GM19395 (cell line): ENCODE measurements around the gene CIBAR2.

Experiments used
- ATAC-seq: cut with Tn5 transposase; IDR thresholded peaks from one replicate; pipeline ENCODE4 v1.9.1; 2021; ENCODE audit warnings: mild to moderate bottlenecking, moderate library complexity; ENCODE audit not compliant: unreplicated experiment

CIBAR2 gene

DNA sequence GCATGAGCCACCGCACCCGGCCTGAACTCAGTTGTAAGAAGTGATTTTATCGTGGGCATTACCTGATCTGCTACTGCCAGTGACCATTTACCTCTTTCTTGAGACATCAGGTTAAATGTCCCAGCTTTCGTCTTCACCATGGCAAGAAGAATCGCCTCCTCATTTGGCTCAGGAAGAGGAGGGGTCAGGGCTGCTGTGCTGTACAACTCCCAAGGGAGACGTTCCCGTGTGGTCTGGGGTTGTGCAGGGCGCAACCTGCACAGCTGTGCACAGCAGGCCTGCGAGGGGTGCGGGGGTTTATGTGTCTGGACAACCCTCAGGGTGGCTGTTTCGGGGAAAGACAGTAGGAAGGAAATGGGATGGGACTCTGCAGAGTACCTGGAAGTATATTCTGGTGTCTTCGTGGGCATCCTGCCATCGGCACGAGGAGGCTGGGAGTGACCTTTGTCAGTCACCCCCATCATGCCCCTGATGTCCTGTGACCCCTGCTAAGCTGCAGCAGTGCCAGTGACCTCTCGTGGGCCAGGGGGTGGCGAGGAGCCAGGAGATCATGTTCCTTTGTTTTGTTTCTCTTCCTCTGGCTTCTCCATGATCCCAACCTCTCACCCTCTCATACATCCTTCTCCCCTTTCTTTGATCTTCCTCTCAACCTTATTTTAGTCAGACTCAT is 27.3 kb downstream of the CIBAR2 start:
- no peak for ATAC-seq

- peak; percentile 54 for ATAC-seq
Measured at GRCh38 chr16:85083051-85083639, 29.1 kb downstream of the CIBAR2 start.

- ATAC-seq, result peak; percentile 52
Measured at GRCh38 chr16:85082173-85083050, 29.9 kb downstream of the CIBAR2 start.

DNA sequence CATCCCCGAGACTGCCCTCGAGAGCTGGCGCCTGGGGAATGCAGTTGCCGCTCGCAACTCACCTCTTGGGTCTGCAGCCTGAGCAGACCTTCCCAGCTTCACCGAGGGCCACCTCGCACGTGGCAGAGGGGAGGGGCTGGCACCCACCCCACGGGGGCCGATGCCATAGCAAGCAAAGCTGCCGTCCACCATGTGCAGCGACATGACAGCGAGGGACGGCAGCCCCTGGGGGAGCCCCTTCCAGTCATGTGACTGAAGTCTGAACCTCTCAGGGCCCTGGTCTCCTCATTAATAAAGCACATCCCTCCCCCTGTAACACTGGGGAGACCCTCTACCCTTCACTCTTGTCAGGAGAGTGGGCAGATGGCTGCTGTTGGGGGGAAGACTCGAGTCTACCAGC is 30.5 kb downstream of the CIBAR2 start:
- ATAC-seq, result no peak

DNA sequence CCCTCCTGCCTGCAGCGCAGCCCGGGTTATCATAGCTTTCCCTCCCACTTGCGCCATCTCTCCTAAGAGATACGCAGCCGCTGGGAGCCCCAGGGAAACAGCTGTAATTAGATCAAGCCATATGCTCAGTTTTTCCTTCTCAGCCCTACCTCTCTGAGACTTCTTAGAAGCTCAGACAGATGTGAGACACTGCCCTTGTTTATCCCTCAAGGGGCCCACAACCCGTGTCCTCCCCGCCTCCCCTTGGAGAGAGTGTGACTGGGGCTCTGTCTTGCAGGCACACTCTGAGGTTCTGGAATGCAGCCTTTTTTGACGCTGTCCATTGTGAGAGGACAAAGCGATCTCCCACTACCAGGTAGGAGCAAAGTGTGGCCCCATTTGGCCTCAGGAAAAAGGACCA is 31.2 kb downstream of the CIBAR2 start:
- no peak for ATAC-seq

DNA sequence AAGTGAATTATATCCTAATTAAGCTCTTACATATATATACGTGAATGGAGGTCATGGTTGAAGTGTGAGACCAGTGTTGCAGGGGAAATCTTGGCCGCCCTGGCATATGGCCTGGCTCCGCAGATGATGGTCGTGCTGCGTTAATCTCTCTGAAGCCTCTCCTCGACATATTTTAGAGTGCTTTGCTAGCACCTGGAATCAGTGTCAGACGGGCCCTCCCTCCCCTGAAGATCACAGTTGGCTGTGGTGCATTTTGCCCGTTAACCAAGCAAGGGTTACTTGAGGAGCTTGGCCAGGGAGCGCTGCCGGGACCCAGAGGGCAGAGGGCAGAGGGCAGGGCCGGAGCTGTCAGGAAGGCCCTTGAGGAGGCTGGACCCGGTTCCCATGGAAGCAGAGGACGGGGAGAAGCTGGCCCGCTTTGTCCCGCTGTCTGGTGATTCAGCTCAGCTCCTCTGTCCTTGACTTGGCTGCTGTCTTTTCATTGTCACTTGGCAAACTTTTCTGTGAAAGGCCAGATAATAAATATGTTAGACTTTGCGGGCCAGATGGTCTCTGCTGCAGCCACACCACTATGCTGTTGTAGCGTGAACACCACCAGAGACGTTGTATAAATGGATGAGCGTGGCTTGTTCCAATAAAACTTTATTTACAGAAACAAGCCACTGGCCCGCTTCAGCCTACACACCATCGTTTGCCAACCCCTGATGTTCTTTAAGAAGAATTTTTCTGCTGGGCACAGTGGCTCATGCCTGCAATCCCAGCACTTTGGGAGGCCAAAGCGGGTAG is 32.3 kb downstream of the CIBAR2 start:
- no peak for ATAC-seq

DNA sequence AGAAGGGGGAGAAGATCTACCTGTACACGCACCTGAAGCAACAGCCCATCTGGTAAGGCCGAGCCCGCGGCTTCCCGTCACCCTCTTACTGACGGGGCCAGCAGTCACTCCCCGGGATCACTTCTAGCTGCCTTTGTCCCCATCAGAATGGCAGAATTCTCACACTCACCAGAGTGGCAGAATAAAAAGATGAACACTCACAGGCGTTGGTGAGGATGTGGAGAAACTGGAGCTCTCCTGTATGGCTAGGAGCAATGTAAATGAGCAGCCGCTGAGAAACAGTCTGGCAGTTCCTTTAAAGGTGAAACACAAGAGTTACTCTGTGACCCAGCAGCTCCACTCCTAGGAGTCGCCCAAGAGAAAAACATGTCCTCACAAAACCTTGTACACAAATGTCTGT is 33.3 kb downstream of the CIBAR2 start:
- no peak for ATAC-seq

DNA sequence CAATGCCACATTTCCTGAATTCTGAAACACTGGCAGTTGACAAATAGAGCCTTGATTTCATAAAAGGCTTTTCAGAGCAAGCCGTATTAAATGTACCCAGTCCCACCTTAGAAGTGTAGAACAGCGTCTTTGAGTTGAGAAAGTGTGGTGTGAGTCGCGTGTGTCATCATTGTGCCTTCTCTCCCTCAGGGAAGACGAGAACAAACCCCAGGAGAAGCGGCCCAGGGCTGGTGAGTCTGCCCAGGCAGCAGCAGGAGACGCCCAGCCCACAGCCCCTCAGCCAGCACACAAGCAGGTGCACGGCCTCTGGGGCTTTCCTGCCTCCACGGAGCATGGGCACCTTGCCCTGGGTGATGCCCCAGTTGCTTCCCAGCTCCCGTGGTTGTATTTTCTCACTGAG is 34.0 kb downstream of the CIBAR2 start:
- ATAC-seq, result no peak

DNA sequence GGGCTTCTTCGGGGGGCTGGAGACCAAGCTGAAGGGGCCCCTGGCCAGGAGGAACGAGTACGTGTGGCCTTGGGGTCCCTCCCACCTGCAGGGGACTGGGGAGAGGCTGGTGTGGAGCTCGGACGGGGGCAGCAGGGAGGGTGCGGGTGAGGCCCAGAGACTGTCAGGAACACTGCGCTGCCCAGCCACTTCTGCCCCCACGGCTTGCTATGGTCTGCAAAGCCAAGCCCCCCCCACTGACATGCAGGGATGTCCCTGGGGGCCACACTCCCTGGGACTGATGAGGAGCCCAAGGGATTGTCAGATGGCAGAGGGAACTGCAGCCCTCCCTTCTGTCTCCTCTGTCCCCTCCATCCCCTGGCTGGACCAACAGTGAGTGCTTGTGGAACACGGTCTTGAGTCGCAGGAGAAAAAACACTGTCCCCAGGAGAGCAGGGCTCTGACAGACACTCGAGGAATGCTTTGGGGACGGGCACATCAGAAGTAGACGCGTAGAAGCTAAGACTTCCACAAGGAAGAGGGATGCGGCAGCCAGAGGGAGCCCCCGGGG is 34.6 kb downstream of the CIBAR2 start:
- no peak for ATAC-seq

DNA sequence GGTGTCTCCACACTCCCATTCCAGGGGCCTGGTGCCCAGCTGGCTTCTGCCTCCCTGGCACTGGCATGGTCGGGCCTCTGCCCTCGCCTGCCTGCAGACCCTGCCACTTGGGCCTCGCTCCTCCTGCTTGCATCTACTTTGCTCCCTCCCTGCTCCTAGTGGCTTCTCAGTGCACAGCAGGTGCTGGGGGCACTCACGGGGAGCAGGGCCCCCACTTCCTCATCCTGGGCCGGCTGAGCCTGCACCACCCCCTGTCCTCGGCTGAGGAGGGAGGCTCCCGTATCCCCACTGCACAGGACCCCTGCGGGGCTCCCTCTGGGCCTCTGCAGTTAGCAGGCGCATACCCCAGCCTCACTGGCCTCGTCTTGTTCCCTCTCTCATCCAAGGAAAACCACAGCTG is 35.2 kb downstream of the CIBAR2 start:
- no peak for ATAC-seq

DNA sequence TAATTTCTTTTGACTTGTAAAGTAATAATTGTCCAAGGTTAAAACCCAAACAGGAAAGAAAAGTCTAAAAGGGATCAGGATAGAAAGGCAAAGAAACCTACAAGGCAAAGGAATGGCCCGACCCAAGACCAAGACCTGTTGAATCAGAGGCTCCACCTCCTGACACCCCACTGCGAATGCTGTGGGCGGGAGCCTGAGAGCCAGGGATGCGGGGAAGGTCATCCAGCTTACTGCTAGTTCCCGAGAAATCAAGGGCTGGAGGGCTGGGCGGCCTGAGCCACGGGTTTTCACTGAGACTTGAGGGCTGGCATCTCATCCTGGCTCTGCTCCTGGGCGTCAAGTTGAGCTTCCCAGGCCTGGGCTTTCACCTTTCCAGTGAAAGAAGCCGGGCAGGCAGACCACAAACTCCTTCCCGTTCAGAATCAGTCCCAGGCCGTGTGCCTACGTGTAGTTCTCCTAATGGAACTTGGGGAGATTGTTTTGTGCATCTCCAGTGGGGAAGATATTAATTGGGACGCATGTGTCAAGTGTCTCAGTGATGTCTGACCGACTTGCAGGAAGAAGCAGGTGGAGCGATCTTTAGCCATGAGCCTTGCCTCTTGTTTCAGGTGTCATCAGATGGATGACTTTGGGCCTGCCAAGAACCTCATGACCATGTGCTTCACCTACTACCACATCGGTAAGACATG is 36.9 kb downstream of the CIBAR2 start:
- ATAC-seq, result no peak

- ATAC-seq, result no peak
Measured at GRCh38 chr16:85074225-85074914, 37.9 kb downstream of the CIBAR2 start.

DNA sequence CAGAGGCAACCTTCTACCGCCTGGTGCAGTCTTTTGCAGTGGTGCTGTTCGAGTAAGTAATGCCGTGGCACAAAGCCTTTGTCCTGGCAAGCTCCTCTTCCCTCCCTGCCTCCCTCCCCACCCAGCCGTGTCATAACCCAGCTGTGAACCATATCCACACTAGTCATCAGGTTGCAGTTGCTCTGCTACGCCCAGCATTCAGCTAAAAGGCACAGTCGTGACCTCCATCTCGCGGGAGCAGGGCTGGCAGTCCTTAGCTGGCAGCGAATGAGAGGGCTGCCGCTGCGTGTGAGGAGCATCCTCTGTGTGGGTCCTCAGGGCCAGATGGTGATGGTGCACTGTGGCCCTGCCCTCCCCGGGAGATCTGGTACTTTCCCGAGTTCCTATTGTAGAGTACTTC is 39.3 kb downstream of the CIBAR2 start:
- no peak for ATAC-seq

GRCh38 chr16:85072076-85072860 is 40.0 kb downstream of the CIBAR2 start:
- ATAC-seq, result no peak

GRCh38 chr16:85069171-85069570 is 43.1 kb downstream of the CIBAR2 start:
- no peak for ATAC-seq

DNA sequence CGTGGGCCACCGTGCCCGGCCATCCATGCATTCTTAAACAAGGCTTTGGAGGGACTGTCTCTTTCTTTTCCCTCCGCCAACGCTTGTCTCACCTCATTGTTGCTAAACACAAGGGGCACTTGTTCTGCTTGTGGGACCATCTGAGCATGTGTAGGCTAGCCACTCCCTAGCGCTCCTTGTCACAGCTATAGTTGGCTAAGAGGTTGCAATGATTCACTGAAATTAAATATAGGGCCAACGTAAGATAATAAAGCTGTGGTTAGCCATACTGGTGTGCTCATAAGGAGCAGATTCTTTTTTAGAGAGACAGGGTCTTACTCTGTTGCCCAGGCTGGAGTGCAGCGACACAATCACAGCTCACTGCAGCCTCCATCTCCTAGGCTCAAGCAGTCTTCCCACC is 43.5 kb downstream of the CIBAR2 start:
- no peak for ATAC-seq

DNA sequence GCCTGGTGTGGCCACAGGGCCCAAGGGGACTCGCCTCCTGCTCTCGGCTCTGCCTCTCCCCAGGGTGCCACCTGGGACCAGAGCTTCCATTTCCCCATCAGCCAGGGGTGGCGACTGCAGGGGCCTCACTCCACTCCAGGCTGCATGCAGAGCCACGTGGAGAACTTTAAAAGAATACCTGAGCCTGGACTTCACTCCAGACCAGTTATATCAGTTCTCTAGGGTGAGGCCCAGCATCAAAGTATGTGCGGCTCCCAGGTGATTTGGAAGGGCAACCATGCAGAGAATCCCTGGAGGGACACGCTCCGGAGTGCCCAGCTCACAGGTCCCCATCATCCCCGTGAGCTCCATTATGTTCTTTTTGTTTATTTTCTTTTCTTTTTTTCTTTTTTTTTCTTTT is 44.8 kb downstream of the CIBAR2 start:
- no peak for ATAC-seq

- no peak for ATAC-seq
Measured at GRCh38 chr16:85067024-85067423, 45.2 kb downstream of the CIBAR2 start.

- ATAC-seq, result no peak
Measured at GRCh38 chr16:85066346-85066885, 45.9 kb downstream of the CIBAR2 start.
